C4-2B (cell line): ENCODE results near the gene NECTIN2.
"Not testable (repeated sequence)": the region's sequence is repeated elsewhere in the genome, so short reads cannot be mapped to it uniquely, and the experiment has no call there.

Experiments used
- CTCF ChIP-seq: fragments of 450-650 bp; conservative IDR thresholded peaks from 2 replicates; pipeline ENCODE4 v1.5.1; 2017; ENCODE audit warnings: mild to moderate bottlenecking
- ZFX ChIP-seq: fragments of 450-650 bp; IDR thresholded peaks from 2 replicates; pipeline ENCODE4 v1.6.1; 2017

GRCh38 chr19:44911896-44912295 lies 65.8 kb downstream of the NECTIN2 start:
- TF ChIP-seq CTCF, ZFX: not testable (repeated sequence)
